ENCODE data around the gene RNASEH1.

- TF ChIP-seq CTCF (IDR thresholded peaks at IDR 0.05) (peak in 1 of 6 experiments; percentile 6), POLR2AphosphoS5 (IDR thresholded peaks at IDR 0.05) (peak; percentile 98 to 99), POLR2A (IDR thresholded peaks at IDR 0.05) (peak; percentile 46 to 97 (median 84)), EP300 (IDR thresholded peaks at IDR 0.05) (peak in 2 of 4 donors; percentile 36 to 82)
Measured at GRCh38 chr2:3558205-3559014, at the start of gene RNASEH1.
